ENCODE results near the gene SELENOW. TPM values are rescaled to one million over a fixed set of nuclear protein-coding genes. Genes with fewer than 3 reads are reported as not detected.
"Not testable (repeated sequence)": the region's sequence is repeated elsewhere in the genome, so short reads cannot be mapped to it uniquely, and the experiment has no call there.

SELENOW gene
- total RNA-seq, 1 donor = 122 TPM

- Histone ChIP-seq H3K4me1 (ENCODE audit: insufficient read depth, low read length) (no peaks in the 10 kb centered on the region), H3K9me3 (ENCODE audit: low read depth, low read length) (no peaks in the 10 kb centered on the region), H3K27me3 (ENCODE audit: insufficient read depth, low read length) (no peaks in the 10 kb centered on the region), H3K4me3 (ENCODE audit: low read length) (no peak overlapping the region)
These were observed 12.8 kb upstream of the SELENOW start for GRCh38 chr19:47765523-47766358.

GRCh38 chr19:47766359-47766620, 12.2 kb upstream of the SELENOW start:
- Histone ChIP-seq H3K4me1 (ENCODE audit: insufficient read depth, low read length) (no peaks in the 10 kb centered on the region), H3K9me3 (ENCODE audit: low read depth, low read length) (no peaks in the 10 kb centered on the region), H3K4me3 (ENCODE audit: low read length) (no peak overlapping the region), H3K27me3 (ENCODE audit: insufficient read depth, low read length) (no peaks in the 10 kb centered on the region)

- H3K27me3 ChIP-seq (ENCODE audit: insufficient read depth, low read length) = no peaks in the 10 kb centered on the region
- H3K4me1 ChIP-seq (ENCODE audit: insufficient read depth, low read length) = no peaks in the 10 kb centered on the region
- no peak overlapping the region for H3K4me3 ChIP-seq (ENCODE audit: low read length)
- H3K9me3 ChIP-seq (ENCODE audit: low read depth, low read length) = no peaks in the 10 kb centered on the region
These were observed 11.8 kb upstream of the SELENOW start for GRCh38 chr19:47766670-47767069.

- Histone ChIP-seq H3K9me3 (ENCODE audit: low read depth, low read length) (no peaks in the 10 kb centered on the region), H3K4me3 (ENCODE audit: low read length) (no peak overlapping the region), H3K4me1 (ENCODE audit: insufficient read depth, low read length) (no peaks in the 10 kb centered on the region), H3K27me3 (ENCODE audit: insufficient read depth, low read length) (no peaks in the 10 kb centered on the region)
These were observed 11.2 kb upstream of the SELENOW start for GRCh38 chr19:47767349-47767748.

GRCh38 chr19:47768604-47769003, 9.9 kb upstream of the SELENOW start:
- H3K4me1 ChIP-seq (ENCODE audit: insufficient read depth, low read length) = no peaks in the 10 kb centered on the region
- H3K4me3 ChIP-seq (ENCODE audit: low read length) = no peak overlapping the region
- no peaks in the 10 kb centered on the region for H3K27me3 ChIP-seq (ENCODE audit: insufficient read depth, low read length)
- H3K9me3 ChIP-seq (ENCODE audit: low read depth, low read length) = no peaks in the 10 kb centered on the region

GRCh38 chr19:47769534-47769933, 9.0 kb upstream of the SELENOW start:
- Histone ChIP-seq H3K27me3 (ENCODE audit: insufficient read depth, low read length) (no peaks in the 10 kb centered on the region), H3K4me1 (ENCODE audit: insufficient read depth, low read length) (no peaks in the 10 kb centered on the region)

GRCh38 chr19:47771291-47771690, 7.2 kb upstream of the SELENOW start:
- not testable (repeated sequence) for H3K9me3 ChIP-seq (ENCODE audit: low read depth, low read length); H3K4me3 ChIP-seq (ENCODE audit: low read length); H3K4me1 ChIP-seq (ENCODE audit: insufficient read depth, low read length); H3K27me3 ChIP-seq (ENCODE audit: insufficient read depth, low read length)

More at GRCh38 chr19:47769534-47769933, 9.0 kb upstream of the SELENOW start:
- Histone ChIP-seq H3K4me3 (ENCODE audit: low read length) (no peak overlapping the region), H3K9me3 (ENCODE audit: low read depth, low read length) (no peaks in the 10 kb centered on the region)

- Histone ChIP-seq H3K9me3 (ENCODE audit: low read depth, low read length) (no peaks in the 10 kb centered on the region), H3K4me1 (ENCODE audit: insufficient read depth, low read length) (peaks cover 24% of the 10 kb centered on the region), H3K27me3 (ENCODE audit: insufficient read depth, low read length) (no peaks in the 10 kb centered on the region), H3K4me3 (ENCODE audit: low read length) (no peak overlapping the region)
These were observed 1.9 kb upstream of the SELENOW start for GRCh38 chr19:47776568-47776967.

GRCh38 chr19:47777245-47778048, 1.1 kb upstream of the SELENOW start:
- H3K27me3 ChIP-seq (ENCODE audit: insufficient read depth, low read length); H3K9me3 ChIP-seq (ENCODE audit: low read depth, low read length): not testable (repeated sequence)
- Histone ChIP-seq H3K4me3 (ENCODE audit: low read length) (peak overlapping the region; percentile 76), H3K4me1 (ENCODE audit: insufficient read depth, low read length) (peaks cover 24% of the 10 kb centered on the region)

- Histone ChIP-seq H3K4me1 (ENCODE audit: insufficient read depth, low read length) (peaks cover 24% of the 10 kb centered on the region), H3K4me3 (ENCODE audit: low read length) (peak overlapping the region; percentile 76), H3K27me3 (ENCODE audit: insufficient read depth, low read length) (no peaks in the 10 kb centered on the region), H3K9me3 (ENCODE audit: low read depth, low read length) (no peaks in the 10 kb centered on the region)
These were observed 450 bp downstream of the SELENOW start for GRCh38 chr19:47778954-47779351.

- Histone ChIP-seq H3K9me3 (ENCODE audit: low read depth, low read length) (no peaks in the 10 kb centered on the region), H3K27me3 (ENCODE audit: insufficient read depth, low read length) (no peaks in the 10 kb centered on the region), H3K4me3 (ENCODE audit: low read length) (no peak overlapping the region), H3K4me1 (ENCODE audit: insufficient read depth, low read length) (peaks cover 24% of the 10 kb centered on the region)
These were observed 1.2 kb downstream of the SELENOW start for GRCh38 chr19:47779524-47780214.

GRCh38 chr19:47780215-47780551, 1.7 kb downstream of the SELENOW start:
- Histone ChIP-seq H3K9me3 (ENCODE audit: low read depth, low read length) (no peaks in the 10 kb centered on the region), H3K27me3 (ENCODE audit: insufficient read depth, low read length) (no peaks in the 10 kb centered on the region), H3K4me3 (ENCODE audit: low read length) (no peak overlapping the region), H3K4me1 (ENCODE audit: insufficient read depth, low read length) (peaks cover 24% of the 10 kb centered on the region)

GRCh38 chr19:47781590-47782262, 3.2 kb downstream of the SELENOW start:
- Histone ChIP-seq H3K9me3 (ENCODE audit: low read depth, low read length) (no peaks in the 10 kb centered on the region), H3K4me3 (ENCODE audit: low read length) (no peak overlapping the region), H3K4me1 (ENCODE audit: insufficient read depth, low read length) (peaks cover 24% of the 10 kb centered on the region), H3K27me3 (ENCODE audit: insufficient read depth, low read length) (no peaks in the 10 kb centered on the region)

- no peaks in the 10 kb centered on the region for H3K27me3 ChIP-seq (ENCODE audit: insufficient read depth, low read length)
- no peaks in the 10 kb centered on the region for H3K9me3 ChIP-seq (ENCODE audit: low read depth, low read length)
- H3K4me1 ChIP-seq (ENCODE audit: insufficient read depth, low read length) = no peaks in the 10 kb centered on the region
- no peak overlapping the region for H3K4me3 ChIP-seq (ENCODE audit: low read length)
These were observed 8.1 kb downstream of the SELENOW start for GRCh38 chr19:47786566-47786965.

- H3K4me3 ChIP-seq (ENCODE audit: low read length); H3K27me3 ChIP-seq (ENCODE audit: insufficient read depth, low read length): not testable (repeated sequence)
These were observed 8.8 kb downstream of the SELENOW start for GRCh38 chr19:47787307-47787706.

More at GRCh38 chr19:47787307-47787706, 8.8 kb downstream of the SELENOW start:
- H3K4me1 ChIP-seq (ENCODE audit: insufficient read depth, low read length); H3K9me3 ChIP-seq (ENCODE audit: low read depth, low read length): not testable (repeated sequence)

Measured in mononuclear cell (primary cell).